CD4-positive, CD25-positive, alpha-beta regulatory T cell (primary cell): ENCODE data around the gene PGA4. TPM values are rescaled to one million over a fixed set of nuclear protein-coding genes. Genes with fewer than 3 reads are reported as not detected.
A peak's percentile ranks its signal among the peaks of the same experiment; 100 is the strongest.
"Not testable (repeated sequence)": the region's sequence is repeated elsewhere in the genome, so short reads cannot be mapped to it uniquely, and the experiment has no call there.

Source experiments
- ATAC-seq, 2 donors: fragments of 150-1000 bp; cut with Tn5 transposase; one replicate each; pipeline ENCODE4 v1.10.0; 2021; ENCODE audit warnings: low read depth in 2 of 2, moderate number of reproducible peaks in 2 of 2, moderate library complexity in 1 of 2
- DNase-seq, 3 donors: peaks; one replicate each; pipeline versions ENCODE4 v3.0.0 to v3.0.0-alpha.2; 2012 to 2022; ENCODE audit warnings: mixed read lengths in 1 of 3
- H3K27ac ChIP-seq: one replicate; pipeline ENCODE4 v1.7.0; 2013; ENCODE audit warnings: mild to moderate bottlenecking, low read length; ENCODE audit not compliant: insufficient read depth, poor library complexity, severe bottlenecking
- H3K27me3 ChIP-seq: one replicate; pipeline ENCODE4 v1.7.0; 2013; ENCODE audit warnings: low read length; ENCODE audit not compliant: control insufficient read depth, insufficient read depth
- H3K36me3 ChIP-seq: one replicate; pipeline ENCODE4 v1.7.0; 2013; ENCODE audit warnings: mild to moderate bottlenecking, low read length, moderate library complexity; ENCODE audit not compliant: control insufficient read depth, insufficient read depth
- H3K4me1 ChIP-seq: 2 replicates; pipeline ENCODE4 v1.7.0; 2013; ENCODE audit warnings: mild to moderate bottlenecking, low read length; ENCODE audit not compliant: insufficient read depth, control insufficient read depth, poor library complexity, severe bottlenecking
- H3K4me3 ChIP-seq: one replicate; pipeline ENCODE4 v1.7.0; 2013; ENCODE audit warnings: low read depth, mild to moderate bottlenecking, low read length, moderate library complexity
- H3K9me3 ChIP-seq, 2 experiments: 1 replicate in 1 of 2; 2 replicates in 1 of 2; pipeline ENCODE4 v1.7.0; 2013; ENCODE audit warnings: low read length in 2 of 2, mild to moderate bottlenecking in 1 of 2, moderate library complexity in 1 of 2; ENCODE audit not compliant: control insufficient read depth in 2 of 2
- H3K27ac Mint-ChIP-seq, 3 donors: one replicate each; pipeline ENCODE4 v1.8.0; 2020 to 2022; ENCODE audit warnings: mild to moderate bottlenecking in 3 of 3, mixed read lengths in 3 of 3, moderate library complexity in 2 of 3
- H3K27me3 Mint-ChIP-seq: one replicate; pipeline ENCODE4 v1.8.0; 2022; ENCODE audit warnings: mild to moderate bottlenecking, mixed read lengths
- H3K36me3 Mint-ChIP-seq: one replicate; pipeline ENCODE4 v1.8.0; 2020; ENCODE audit warnings: mixed read lengths
- H3K4me1 Mint-ChIP-seq, 4 donors: one replicate each; pipeline ENCODE4 v1.8.0; 2020 to 2022; ENCODE audit warnings: mixed read lengths in 4 of 4, mild to moderate bottlenecking in 1 of 4
- H3K4me3 Mint-ChIP-seq, 4 donors: one replicate each; pipeline ENCODE4 v1.8.0; 2020 to 2022; ENCODE audit warnings: mild to moderate bottlenecking in 4 of 4, mixed read lengths in 4 of 4, moderate library complexity in 3 of 4
- H3K9me3 Mint-ChIP-seq, 7 donors: one replicate each; pipeline ENCODE4 v1.8.0; 2020 to 2022; ENCODE audit warnings: mixed read lengths in 7 of 7, mild to moderate bottlenecking in 3 of 7, moderate library complexity in 2 of 7
- polyA plus RNA-seq, 4 donors: library from polyadenylated mRNA; unstranded; fragments of 300-500 nt; fragmentation: Illumina TruSeq; gene quantifications; one replicate each; pipeline ENCODE4 v1.2.3, GENCODE V29; 2021
- total RNA-seq: library from RNA; stranded (reverse); gene quantifications from one replicate; pipeline ENCODE4 v1.2.3, GENCODE V29; 2022

The PGA4 gene
- total and polyA plus RNA-seq, 5 donors from 2014 or later, result not detected

DNA sequence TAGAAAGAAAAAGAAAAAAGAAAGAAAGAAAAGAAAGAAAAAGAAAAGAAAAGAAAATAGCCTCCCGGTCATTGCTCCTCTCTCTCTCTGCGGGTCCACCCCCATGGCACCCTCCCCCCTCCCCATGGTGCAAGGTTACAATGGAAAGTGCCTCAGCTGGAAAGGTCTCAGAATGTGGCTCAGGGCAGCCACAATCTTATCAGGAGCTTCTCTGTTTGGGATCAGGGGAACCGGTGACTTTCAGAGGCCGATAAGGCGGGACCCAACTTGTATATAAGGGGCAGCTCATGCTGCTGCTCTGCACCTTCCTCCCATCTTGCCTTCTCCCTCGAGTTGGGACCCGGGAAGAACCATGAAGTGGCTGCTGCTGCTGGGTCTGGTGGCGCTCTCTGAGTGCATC, 18.7 kb downstream of the PGA4 start, which contains the start of gene PGA5:
Gene PGA5 (plus strand): TSS at position 301 of the 400 bp plus-strand sequence. CDS start 52 bp downstream, at position 353.
- not testable (repeated sequence) for H3K27me3 ChIP-seq, DNase-seq, H3K9me3 Mint-ChIP-seq, H3K4me3 Mint-ChIP-seq, ATAC-seq, H3K27ac ChIP-seq, H3K9me3 ChIP-seq, H3K27me3 Mint-ChIP-seq, H3K27ac Mint-ChIP-seq, H3K4me1 Mint-ChIP-seq, H3K4me3 ChIP-seq, H3K36me3 Mint-ChIP-seq, H3K36me3 ChIP-seq, H3K4me1 ChIP-seq

GRCh38 chr11:61241526-61241925, 19.4 kb downstream of the PGA4 start:
- ATAC-seq, H3K4me3 ChIP-seq, H3K27ac Mint-ChIP-seq, H3K4me1 Mint-ChIP-seq, H3K27me3 ChIP-seq, H3K9me3 ChIP-seq, H3K9me3 Mint-ChIP-seq, H3K36me3 Mint-ChIP-seq, H3K27ac ChIP-seq, H3K36me3 ChIP-seq, H3K4me1 ChIP-seq, DNase-seq, H3K27me3 Mint-ChIP-seq, H3K4me3 Mint-ChIP-seq: not testable (repeated sequence)

DNA sequence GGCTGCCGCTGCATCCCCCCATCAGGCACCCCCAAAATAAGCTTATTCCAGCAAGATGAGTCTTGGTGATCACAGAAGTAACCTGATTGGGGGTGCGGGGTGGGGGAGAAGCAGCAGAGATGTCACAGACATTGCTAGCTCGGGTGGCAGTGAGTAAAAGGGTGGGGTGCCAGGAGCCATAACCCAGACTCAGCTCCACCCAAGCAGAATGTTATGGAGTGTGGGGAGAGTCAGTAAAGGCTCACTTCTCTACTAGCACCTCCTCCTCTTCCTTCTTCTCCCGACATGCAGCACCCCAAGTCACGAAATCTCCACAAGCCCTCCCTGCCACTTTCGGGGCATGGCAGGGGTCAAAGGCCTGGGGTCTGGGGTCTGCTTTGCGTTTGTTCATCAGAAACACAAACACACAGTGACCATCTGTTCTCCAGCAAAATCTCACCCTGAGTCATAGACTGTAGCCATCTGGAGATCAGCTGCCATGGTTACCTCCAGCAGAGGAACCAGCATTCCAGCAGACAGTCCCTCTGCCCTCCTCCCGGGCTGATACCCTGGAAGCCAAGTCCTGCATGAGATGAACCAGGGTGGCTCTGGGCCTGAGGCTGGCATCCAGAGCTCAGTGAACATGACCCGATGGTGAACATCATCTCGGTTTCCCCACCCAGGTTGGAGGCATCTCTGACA, 23.3 kb downstream of the PGA4 start:
- H3K4me3 ChIP-seq, H3K36me3 ChIP-seq, ATAC-seq, H3K27ac ChIP-seq, DNase-seq, H3K36me3 Mint-ChIP-seq, H3K9me3 Mint-ChIP-seq, H3K27ac Mint-ChIP-seq, H3K27me3 Mint-ChIP-seq, H3K4me1 Mint-ChIP-seq, H3K9me3 ChIP-seq, H3K27me3 ChIP-seq, H3K4me1 ChIP-seq, H3K4me3 Mint-ChIP-seq: not testable (repeated sequence)

DNA sequence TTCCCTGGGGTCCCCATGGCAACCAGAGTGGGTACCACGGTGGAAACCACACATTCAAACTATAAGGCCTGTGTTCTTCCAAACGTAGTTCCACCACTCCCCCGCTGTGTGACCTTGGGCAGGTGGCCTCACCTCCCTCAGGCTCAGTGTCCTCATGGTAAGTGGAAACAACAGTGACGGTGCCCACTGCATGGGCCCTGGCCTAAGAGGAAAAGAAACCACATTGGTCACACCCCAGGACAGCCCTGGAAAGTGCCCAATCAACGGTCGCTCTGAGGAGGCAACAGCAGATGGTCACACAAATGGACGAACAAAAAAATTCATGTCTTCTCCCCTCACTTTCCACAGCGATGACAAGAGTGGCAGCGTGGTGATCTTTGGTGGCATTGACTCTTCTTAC, 25.9 kb downstream of the PGA4 start:
- not testable (repeated sequence) for DNase-seq, H3K27me3 Mint-ChIP-seq, H3K4me1 Mint-ChIP-seq, H3K27ac Mint-ChIP-seq, H3K27ac ChIP-seq, H3K4me3 Mint-ChIP-seq, H3K4me3 ChIP-seq, H3K9me3 ChIP-seq, H3K27me3 ChIP-seq, H3K9me3 Mint-ChIP-seq, H3K36me3 ChIP-seq, ATAC-seq, H3K4me1 ChIP-seq, H3K36me3 Mint-ChIP-seq

DNA sequence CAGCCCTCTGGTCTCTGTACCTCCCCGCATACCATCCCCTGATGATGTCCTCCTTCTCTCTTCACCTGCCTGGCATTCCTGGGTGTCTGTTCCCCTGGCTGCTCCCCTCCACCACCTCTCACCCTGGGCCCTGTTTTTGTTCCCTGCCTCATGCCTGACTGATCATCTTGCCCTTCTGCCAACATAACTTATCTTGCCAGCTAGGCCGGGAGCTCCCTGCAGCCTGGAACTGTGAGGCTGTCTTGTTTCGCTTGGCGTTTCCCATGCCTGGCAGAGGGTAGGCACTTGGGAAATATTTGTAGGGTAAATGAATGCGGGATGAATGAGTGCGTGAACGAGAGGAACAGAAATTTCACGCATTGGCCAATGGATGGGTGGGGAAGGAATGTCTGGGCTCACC, 27.1 kb downstream of the PGA4 start:
- DNase-seq, H3K27ac Mint-ChIP-seq, H3K9me3 ChIP-seq, H3K36me3 ChIP-seq, H3K4me1 Mint-ChIP-seq, H3K27me3 ChIP-seq, H3K4me3 Mint-ChIP-seq, H3K9me3 Mint-ChIP-seq, ATAC-seq, H3K36me3 Mint-ChIP-seq, H3K27me3 Mint-ChIP-seq, H3K27ac ChIP-seq, H3K4me1 ChIP-seq, H3K4me3 ChIP-seq: not testable (repeated sequence)

GRCh38 chr11:61250796-61251765, 28.9 kb downstream of the PGA4 start:
- H3K4me1 Mint-ChIP-seq, H3K36me3 Mint-ChIP-seq, H3K27me3 ChIP-seq, H3K4me3 ChIP-seq, H3K4me3 Mint-ChIP-seq, H3K36me3 ChIP-seq, DNase-seq, H3K9me3 ChIP-seq, ATAC-seq, H3K9me3 Mint-ChIP-seq, H3K4me1 ChIP-seq, H3K27ac ChIP-seq: not testable (repeated sequence)
- Mint-ChIP-seq H3K27me3 (peaks cover 10% of the 10 kb centered on the region), H3K27ac (peak overlapping the region in 1 of 3 donors; percentile 9)

DNA sequence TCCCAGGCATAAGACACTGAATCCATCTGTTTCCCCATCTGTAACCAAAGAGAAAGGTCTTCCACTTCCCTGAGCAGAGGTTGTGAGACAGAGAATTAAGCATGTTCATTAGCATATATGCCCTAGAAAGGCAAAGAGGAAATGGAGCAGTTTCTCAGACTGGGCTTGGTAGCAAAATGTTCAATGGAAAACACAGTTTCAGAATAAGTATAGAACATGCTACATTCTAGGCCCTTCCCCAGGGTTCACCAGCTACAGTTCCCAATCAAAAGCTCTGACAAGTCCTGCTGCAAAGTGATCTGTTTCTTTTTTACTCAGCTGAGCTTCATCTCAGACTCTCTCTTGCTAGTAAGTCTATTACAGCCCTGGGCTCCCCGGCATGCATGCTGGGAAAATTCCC, 30.2 kb downstream of the PGA4 start:
- H3K27me3 Mint-ChIP-seq, result peaks cover 10% of the 10 kb centered on the region
- H3K36me3 Mint-ChIP-seq, H3K27ac Mint-ChIP-seq, H3K27me3 ChIP-seq, H3K27ac ChIP-seq, H3K4me1 Mint-ChIP-seq, ATAC-seq, H3K9me3 ChIP-seq, DNase-seq, H3K4me3 ChIP-seq, H3K9me3 Mint-ChIP-seq, H3K4me1 ChIP-seq, H3K4me3 Mint-ChIP-seq, H3K36me3 ChIP-seq: not testable (repeated sequence)
